C1 segment of cervical spinal cord (tissue), 14 donors: ENCODE data around the gene LRCH1.
A peak's percentile ranks its signal among the peaks of the same experiment; 100 is the strongest.

Experiments used
- DNase-seq, 14 donors: peaks; one replicate each; lab custom pipeline; 2025; lab: John Stamatoyannopoulos, UW

LRCH1 gene

GRCh38 chr13:46614582-46614981, 61.6 kb downstream of the LRCH1 start:
- no peak for DNase-seq

- no peak for DNase-seq
Observed at GRCh38 chr13:46615888-46616531, 63.0 kb downstream of the LRCH1 start.

- DNase-seq, result no peak
Observed at GRCh38 chr13:46617229-46617721, 64.3 kb downstream of the LRCH1 start.

GRCh38 chr13:46617885-46618284, 64.9 kb downstream of the LRCH1 start:
- no peak for DNase-seq

- no peak for DNase-seq
Observed at GRCh38 chr13:46618694-46619254, 65.8 kb downstream of the LRCH1 start.

GRCh38 chr13:46620029-46620428, 67.1 kb downstream of the LRCH1 start:
- no peak for DNase-seq

GRCh38 chr13:46620471-46620870, 67.5 kb downstream of the LRCH1 start:
- DNase-seq, result no peak

GRCh38 chr13:46621133-46621532, 68.2 kb downstream of the LRCH1 start:
- DNase-seq, result no peak

- DNase-seq, result no peak
Observed at GRCh38 chr13:46621792-46622629, 69.0 kb downstream of the LRCH1 start.

GRCh38 chr13:46622630-46623256, 69.8 kb downstream of the LRCH1 start:
- DNase-seq, result peak in 3 of 14 donors; percentile 10 to 88 (median 12)

- DNase-seq, result no peak
Observed at GRCh38 chr13:46624353-46624752, 71.4 kb downstream of the LRCH1 start.

GRCh38 chr13:46624821-46625220, 71.9 kb downstream of the LRCH1 start:
- DNase-seq, result no peak

- no peak for DNase-seq
Observed at GRCh38 chr13:46627462-46627861, 74.5 kb downstream of the LRCH1 start.

- DNase-seq, result no peak
Observed at GRCh38 chr13:46628622-46629365, 75.8 kb downstream of the LRCH1 start.

- DNase-seq, result no peak
Observed at GRCh38 chr13:46629811-46630413, 76.9 kb downstream of the LRCH1 start.

GRCh38 chr13:46630431-46631178, 77.6 kb downstream of the LRCH1 start:
- DNase-seq, result no peak

- DNase-seq, result no peak
Observed at GRCh38 chr13:46631179-46631542, 78.2 kb downstream of the LRCH1 start.

- DNase-seq, result no peak
Observed at GRCh38 chr13:46632176-46632575, 79.2 kb downstream of the LRCH1 start.

- DNase-seq, result no peak
Observed at GRCh38 chr13:46633416-46633815, 80.4 kb downstream of the LRCH1 start.

- DNase-seq, result no peak
Observed at GRCh38 chr13:46636451-46636850, 83.5 kb downstream of the LRCH1 start.
